ENCODE data around the gene CACNA1C.
A peak's percentile ranks its signal among the peaks of the same experiment; 100 is the strongest.

Gene CACNA1C

DNA sequence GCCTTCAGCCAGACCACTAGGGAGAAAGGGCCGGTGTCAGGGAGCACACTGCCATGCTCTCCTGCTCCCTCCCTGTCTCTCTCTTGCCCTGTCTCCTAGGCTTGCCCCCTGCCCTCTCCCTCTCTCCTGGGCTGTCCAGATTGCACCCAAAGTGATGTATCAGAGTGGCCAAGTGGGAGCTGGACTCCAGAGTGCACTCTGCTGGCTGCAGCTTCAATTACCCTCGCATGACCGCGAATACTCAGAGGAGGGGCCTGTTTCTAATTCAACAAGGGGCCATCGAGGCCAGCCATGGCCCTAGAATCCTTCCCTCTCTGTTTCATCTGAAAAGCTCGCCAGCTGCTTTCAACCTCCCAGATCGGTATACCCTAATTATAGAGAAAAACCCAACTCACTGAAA is 535.6 kb downstream of the CACNA1C start:
- no peak overlapping the region for H3K27ac ChIP-seq
- TF ChIP-seq CTCF (conservative IDR thresholded peaks at IDR 0.05): no peak

GRCh38 chr12:2589381-2589780 is 536.6 kb downstream of the CACNA1C start:
- no peak for TF ChIP-seq CTCF (conservative IDR thresholded peaks at IDR 0.05)
- no peak overlapping the region for H3K27ac ChIP-seq

- TF ChIP-seq CTCF (conservative IDR thresholded peaks at IDR 0.05): no peak
- no peak overlapping the region for H3K27ac ChIP-seq
Measured at GRCh38 chr12:2593045-2593444, 540.3 kb downstream of the CACNA1C start.

- no peak overlapping the region for H3K27ac ChIP-seq
- TF ChIP-seq CTCF (conservative IDR thresholded peaks at IDR 0.05): no peak
Measured at GRCh38 chr12:2596441-2596840, 543.7 kb downstream of the CACNA1C start.

DNA sequence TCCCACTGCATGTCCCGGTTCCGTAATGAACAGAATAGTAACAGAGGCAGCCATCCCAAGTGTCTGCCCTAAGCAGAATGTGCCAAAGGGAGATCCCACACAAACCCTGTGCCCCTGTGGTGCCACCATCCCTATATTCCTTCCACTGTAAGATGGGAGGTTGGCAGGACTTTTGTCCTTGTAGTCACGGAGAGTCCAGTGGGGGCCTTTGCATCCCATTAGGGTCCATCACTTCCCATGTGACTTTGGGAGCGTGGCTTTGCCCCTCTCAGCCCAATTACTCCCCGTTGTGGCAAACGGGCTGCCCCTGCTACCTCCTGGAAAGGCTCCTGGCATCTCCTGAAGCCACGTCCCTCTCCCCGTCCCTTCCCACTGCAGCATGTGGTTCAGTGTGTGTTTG is 552.5 kb downstream of the CACNA1C start:
- TF ChIP-seq CTCF (conservative IDR thresholded peaks at IDR 0.05): no peak
- H3K27ac ChIP-seq: no peak overlapping the region

- no peak overlapping the region for H3K27ac ChIP-seq
- TF ChIP-seq CTCF (conservative IDR thresholded peaks at IDR 0.05): no peak
Measured at GRCh38 chr12:2606186-2606910, 553.6 kb downstream of the CACNA1C start.

DNA sequence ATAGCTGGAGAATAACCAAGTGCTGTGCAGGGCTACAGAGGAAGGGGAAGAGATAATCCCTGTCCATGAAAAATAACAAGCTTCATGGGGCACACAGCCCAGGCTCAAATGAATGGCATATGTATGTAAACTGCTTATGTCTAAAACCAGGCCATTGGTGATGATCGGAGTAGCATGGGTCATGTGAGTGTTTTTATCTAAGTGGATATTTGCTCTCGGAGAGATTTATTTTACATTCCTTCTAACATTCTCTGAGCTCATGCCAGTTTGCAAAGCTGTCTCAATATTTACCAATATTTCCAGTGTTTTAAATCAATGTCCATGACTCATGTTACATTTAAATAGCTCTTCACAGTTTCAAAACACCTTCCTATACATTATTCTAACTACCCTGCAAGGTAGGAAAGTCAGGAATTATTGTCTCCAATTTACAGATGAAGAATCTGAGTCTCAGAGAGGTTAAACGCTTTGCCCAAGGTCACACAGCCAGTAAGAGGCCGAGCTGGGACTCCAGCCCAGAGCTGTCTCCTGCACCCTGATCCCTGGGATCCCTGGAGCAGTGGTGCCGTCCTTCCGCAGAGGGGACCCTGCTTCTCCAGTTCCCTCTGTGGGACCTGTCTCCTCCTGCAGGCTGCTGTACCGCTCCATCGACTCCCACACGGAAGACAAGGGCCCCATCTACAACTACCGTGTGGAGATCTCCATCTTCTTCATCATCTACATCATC is 555.3 kb downstream of the CACNA1C start:
- peak overlapping the region; percentile 47 for H3K27ac ChIP-seq
- TF ChIP-seq CTCF (conservative IDR thresholded peaks at IDR 0.05): no peak
